Measurements from ENCODE around the gene ZNF284.
"Not testable (repeated sequence)": the region's sequence is repeated elsewhere in the genome, so short reads cannot be mapped to it uniquely, and the experiment has no call there.

Gene ZNF284

DNA sequence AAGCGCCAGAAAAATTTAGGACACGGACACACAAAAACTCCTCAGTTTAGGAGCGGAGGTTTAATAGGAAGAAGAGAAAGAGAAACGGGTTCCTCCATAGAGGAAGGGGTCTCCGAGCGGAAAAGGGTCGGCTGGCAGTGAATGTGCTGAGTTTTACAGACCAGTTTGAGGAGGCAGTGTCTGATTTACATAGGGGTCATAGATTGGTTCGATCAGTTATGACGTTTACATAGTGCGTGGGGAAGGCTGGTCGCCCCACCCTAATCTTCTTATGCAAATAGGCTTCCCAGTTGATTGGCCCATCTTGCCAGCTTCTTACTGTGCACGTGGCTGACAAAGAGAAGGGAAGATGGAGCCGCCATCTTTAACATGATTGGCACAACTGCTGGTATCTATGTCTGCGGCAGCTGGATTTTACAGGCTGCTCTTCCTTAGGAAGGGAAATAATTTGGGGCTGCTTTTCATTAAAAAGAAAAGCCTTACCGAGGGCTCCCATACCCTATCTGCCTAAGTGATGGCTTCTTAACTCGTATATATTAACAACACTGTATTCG is 40.0 kb downstream of the ZNF284 start:
- no peak for DNase-seq

GRCh38 chr19:44112802-44113137 is 40.8 kb downstream of the ZNF284 start:
- no peak for DNase-seq

DNA sequence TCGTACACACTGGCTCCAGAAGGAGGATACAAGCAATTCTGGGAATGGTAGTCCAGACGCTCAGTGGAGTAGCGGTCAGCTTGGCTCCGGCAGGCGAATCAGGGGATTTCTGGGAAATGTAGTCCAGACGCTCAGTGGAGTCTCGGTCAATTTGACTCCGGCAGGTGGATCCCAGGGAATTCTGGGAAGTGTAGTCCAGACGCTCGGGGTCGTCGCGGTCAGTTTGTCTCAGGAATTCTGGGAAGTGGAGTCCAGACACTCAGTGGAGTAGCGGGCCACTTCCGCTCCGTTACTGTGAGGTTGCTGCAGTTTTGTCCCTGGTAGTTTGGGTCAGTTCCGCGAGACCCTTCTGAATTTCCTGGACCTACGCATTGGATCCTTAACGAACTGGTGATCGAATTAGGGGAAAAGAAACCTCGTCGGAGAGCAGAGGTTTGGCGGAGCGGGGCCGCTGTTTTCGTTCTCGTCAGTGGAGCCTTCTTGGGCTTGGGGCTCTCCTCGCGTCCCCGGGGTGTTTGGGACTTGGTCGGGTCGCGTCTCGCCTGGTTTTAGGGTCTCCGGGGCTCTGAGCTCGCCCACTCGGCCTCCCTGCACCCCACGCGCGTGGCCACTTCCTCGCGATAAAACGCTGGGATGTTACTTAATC is 41.3 kb downstream of the ZNF284 start, which contains the start of gene ZNF225:
Gene ZNF225 (plus strand): TSS at position 262 of the 646 bp plus-strand sequence. CDS start 2,429 bp downstream, outside the sequence.
- DNase-seq = peak; percentile 71

GRCh38 chr19:44113784-44114390 is 41.9 kb downstream of the ZNF284 start:
- no peak for DNase-seq

DNA sequence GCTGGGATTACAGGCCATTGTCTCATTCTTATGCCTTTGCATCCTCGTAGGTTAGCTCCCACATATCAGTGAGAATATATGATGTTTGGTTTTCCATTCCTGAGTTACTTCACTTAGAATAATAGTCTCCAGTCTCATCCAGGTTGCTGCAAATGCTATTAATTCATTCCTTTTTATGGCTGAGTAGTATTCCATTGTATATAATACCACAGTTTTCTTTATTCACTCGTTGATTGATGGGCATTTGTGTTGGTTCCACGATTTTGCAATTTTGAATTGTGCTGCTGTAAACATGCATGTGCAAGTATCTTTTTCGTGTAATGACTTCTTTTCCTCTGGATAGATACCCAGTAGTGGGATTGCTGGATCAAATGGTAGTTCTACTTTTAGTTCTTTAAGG is 49.2 kb downstream of the ZNF284 start:
- not testable (repeated sequence) for DNase-seq

DNA sequence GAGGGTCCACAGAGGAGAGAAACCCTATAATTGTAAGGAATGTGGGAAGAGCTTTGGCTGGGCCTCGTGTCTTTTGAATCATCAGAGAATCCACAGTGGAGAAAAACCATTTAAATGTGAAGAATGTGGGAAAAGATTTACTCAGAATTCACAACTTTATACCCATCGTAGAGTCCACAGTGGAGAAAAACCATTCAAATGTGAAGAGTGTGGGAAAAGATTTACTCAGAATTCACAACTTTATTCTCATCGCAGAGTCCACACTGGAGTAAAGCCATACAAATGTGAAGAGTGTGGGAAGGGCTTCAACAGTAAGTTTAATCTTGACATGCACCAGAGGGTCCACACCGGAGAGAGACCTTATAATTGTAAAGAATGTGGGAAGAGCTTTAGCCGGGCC is 60.0 kb downstream of the ZNF284 start:
- DNase-seq = no peak

Data from effector CD8-positive, alpha-beta T cell (primary cell).